Stromal cell of bone marrow (primary cell): ENCODE measurements around the gene GDPD4.

Experiments
- DNase-seq: peaks from one replicate; pipeline ENCODE4 v3.0.0-alpha.2; 2012; ENCODE audit warnings: low read depth

Gene GDPD4

DNA sequence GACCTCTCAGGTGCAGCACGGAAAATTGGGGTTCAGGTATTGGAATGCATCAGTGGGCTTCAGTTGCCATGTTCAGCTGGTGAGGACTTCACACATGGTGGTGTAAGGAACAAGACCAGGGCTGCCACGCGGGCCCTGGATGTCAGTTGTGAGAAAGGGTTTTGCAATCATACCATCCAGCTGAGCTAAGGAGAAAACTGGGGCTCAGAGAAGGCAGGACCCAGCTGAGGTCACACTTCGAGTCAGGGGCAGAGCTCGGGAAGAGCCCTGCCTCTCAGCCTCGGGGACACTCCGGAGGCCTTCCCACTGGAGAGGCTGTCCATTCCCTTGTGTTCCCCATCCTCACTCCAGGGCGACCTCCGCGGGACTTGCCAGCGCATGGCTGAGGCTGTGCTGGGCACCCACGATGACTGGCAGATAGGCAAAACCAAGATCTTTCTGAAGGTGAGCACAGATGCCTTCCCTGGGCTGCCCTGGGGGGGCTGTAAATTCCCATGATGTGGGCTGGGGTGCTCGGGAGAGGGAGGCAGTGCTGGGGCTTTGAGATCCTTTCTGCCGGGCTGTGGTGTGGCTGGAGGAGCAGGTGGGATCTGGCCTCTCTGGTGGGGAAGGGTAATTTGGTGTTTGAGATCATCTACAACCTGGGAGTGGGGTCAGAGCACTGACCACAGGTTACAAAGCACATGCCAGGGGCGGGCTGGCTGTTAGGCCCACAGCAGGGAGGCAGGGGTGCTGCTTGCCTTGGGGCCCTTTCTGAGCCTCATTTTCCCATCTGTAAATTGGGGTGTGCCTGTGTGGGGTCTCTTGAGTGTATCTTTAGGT lies 126.3 kb downstream of the GDPD4 start:
- no peak for DNase-seq

DNA sequence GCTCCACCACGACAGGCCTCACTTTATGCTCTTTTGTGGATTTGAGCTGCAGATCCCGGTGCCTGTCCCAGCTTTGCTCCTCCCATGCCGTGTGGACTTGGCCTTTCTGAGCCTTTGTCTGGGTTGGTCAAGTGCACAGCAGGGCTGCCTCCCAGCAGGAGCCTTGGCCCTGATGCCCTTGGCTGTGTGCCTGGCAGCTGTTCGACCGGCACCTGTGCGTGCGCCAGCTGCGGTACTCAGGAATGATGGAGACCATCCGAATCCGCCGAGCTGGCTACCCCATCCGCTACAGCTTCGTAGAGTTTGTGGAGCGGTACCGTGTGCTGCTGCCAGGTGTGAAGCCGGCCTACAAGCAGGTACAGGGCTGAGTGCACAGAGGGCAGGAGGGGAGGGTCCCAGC lies 126.9 kb downstream of the GDPD4 start:
- DNase-seq: no peak

DNA sequence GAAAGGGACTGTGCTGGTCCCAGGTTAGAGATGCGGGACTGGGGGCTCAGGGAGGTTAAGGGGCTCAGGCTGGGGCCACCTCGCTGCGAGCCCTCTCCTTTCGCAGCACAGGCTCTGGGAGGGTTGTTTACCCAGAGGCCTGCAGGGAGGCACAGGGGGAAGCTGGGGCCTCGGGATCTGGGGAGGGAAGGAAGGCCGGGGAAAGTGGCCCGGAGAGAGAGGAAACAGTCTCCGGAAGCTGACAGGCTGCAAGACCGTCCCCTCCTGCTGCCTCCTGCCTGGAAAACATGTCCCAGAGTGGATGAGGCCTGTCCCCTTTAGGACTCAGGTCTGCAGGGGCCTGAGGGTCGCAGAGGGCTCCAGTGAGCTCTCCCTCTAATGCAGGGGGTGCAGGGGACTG lies 128.0 kb downstream of the GDPD4 start:
- no peak for DNase-seq

DNA sequence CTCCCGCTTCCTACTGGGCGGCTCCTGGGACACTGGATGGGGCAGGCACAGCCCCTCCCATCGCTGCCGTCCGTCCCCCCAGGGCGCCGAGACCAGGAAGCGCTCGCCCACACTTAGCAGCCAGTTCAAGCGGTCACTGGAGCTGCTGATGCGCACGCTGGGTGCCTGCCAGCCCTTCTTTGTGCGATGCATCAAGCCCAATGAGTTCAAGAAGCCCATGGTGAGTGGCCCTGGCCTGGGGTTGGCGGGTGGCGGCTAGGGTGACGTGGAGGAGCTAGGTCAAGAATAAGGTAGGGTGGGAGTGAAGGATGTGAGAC lies 128.9 kb downstream of the GDPD4 start:
- DNase-seq: no peak

- no peak for DNase-seq
These were observed 129.4 kb downstream of the GDPD4 start for GRCh38 chr11:77171885-77172665.

DNA sequence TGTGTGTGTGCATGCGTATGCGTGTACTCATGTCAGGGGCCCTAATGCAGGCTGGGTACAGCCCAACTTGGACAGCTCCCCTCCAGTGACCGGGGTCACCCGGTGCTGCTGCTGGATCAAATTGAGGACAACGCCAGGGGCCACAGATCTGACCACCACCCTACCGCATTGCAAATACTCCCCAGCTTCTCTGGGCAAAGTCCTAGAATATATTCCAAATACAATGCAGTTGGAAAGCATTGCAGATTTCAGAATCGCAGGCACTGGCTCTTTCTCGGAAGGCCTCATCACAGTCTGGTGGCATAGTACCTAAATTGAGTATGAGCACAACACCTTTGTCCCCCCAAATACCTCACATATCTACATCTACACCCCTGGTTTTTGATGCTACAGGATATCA lies 130.2 kb downstream of the GDPD4 start:
- no peak for DNase-seq

DNA sequence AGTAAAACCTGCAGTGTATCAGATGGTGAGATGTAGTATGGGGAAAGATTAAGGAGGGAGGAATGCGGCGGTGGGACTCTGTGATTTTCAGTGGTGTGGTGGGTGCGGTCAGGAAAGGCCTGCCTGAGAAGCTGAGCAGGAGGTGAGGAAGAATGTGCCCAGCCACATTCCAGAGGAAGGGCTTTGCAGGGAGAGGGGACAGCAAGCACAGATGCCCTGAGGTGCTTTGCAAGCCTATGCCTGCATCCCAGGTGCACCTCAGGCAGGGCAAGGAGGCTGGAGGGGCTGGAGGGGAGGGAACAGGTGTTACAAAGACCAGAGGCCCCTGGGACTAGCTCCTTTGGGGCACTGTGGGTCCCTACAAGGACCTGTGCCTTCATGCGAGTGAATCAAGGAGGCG lies 131.4 kb downstream of the GDPD4 start:
- no peak for DNase-seq

DNA sequence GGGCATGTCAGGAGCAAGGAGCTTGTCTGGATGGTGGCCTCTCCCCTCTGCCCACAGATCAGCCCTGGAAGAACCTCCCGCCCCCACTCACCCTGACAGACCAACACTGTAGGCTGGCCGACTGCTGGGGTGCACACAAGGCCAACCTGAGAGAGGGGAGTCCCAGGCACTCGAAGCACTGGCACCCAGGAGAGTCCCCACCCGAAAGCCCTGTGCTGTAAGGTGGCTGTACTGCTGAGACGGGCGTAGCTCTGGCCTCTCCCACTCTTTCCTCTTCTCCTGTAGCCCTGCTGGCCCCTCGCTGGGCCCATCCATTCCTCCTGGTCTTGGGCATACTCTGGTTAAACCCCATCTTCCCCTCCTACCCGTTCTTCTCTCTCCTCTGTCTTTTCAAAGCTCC lies 133.7 kb downstream of the GDPD4 start:
- DNase-seq: no peak

DNA sequence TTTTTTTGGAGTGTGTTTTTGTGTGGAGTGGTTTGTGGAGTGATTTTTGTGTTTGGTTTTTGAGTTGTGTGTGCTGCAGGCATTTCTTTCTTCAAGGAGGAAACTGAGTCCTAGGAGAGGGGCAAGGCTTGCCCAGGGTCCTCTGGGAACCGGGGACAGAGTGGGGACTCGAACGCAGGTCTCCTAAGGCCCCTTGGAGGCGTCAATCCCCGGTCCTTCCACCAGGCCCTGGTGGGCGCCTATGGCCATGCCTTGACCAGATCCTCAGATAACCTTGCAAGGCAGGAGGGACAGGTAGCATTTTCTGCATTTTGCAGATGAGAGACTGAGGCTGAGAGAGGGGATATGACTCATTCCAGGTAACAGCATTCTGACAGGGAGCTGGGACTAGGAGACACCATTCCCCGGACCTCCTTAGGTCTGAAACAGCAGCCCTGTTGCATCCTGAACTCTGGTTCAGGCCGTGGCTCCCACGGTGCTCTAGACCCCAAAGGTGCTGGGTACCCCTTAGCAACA lies 134.3 kb downstream of the GDPD4 start:
- no peak for DNase-seq
